ENCODE results near the gene ZG16B.

ZG16B gene

GRCh38 chr16:2825906-2826305, 4.2 kb upstream of the ZG16B start:
- no peak for DNase-seq

DNA sequence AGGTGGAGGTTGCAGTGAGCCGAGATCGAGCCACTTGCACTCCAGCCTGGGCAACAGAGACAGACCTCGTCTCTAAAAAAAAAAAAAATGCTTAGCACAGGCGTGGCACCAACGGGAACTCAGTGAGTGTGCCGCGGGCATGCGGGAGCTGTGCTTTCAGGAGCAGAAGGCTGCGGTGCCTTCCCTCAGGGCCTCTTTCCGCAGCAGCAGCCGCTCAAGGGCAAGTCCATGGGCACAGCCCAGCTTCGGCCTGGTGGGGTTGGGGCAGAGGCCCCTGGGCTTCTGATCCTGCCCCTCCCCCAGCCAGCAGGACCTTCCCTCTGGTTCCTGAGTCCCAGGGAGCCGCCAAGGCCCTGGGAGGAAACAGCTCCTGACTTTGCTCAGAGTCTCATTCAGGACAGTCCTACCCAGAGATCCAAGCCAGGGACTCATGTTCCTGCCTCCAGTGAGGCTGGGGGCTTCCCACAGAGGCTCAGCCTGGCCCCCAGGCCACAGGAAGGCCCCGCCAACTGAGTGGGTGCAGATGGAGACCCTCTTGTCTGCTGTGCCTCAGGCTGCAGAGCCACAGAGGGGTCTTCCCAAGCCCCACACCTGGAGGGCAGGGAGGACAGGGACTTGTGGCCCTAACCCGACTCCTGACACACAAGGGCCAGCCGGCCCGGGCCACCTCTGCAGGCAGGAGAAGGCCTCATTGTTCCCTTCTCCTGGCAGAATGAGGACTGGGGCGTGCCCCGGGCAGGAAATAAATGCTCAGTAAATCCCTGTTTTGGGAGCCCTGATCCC, 3.3 kb upstream of the ZG16B start:
- no peak for DNase-seq

GRCh38 chr16:2827374-2827791, 2.7 kb upstream of the ZG16B start:
- DNase-seq = no peak

DNA sequence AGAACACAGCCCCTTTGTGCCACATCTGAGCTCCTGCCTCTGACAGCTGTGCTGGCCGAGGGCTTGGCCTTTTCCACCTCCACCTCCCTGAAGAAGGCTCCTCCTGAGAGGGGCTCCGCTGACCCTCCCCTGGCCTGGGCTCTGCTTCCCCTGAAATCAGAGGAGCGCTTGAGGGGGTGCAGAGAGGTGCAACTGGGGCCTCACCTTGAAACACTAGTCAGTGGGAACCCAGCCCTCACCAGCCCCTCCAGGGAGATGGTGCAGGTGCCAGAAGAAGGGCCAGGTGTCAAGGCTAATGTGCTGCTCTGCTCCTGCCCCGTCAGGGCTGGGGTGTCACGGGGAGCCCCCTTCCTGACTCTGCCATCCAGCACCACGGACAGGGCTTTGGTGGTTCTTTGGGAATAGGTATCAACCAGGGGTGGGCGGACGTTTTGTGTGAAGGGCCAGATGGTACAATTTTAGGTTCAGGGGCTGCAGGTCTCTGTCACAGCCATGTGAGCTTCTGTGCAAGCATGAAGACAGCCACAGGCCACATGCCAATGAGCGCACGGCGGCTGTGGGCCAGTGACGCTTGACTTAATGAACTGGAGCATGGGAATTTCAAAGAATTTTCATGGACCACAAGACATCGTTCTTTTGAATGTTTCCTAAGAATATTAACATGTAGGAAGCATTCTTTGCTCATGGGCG, 2.1 kb upstream of the ZG16B start:
- no peak for DNase-seq

DNA sequence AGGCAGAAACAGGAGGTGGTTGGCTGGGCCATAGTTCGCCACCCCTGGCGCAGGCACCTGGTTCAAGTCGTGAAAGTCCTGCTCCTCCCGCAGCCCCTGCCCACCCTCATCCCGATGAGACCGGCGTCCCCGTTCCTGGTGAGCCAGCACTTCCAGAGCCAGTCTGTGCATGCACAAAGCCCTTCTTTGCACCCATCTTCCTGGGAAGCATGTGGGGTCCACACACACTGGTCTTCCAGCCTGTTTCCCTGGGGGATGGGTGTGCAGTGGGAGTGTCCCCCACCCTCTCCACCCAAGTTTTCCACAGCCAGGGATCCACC, 1.6 kb upstream of the ZG16B start:
- DNase-seq = no peak

DNA sequence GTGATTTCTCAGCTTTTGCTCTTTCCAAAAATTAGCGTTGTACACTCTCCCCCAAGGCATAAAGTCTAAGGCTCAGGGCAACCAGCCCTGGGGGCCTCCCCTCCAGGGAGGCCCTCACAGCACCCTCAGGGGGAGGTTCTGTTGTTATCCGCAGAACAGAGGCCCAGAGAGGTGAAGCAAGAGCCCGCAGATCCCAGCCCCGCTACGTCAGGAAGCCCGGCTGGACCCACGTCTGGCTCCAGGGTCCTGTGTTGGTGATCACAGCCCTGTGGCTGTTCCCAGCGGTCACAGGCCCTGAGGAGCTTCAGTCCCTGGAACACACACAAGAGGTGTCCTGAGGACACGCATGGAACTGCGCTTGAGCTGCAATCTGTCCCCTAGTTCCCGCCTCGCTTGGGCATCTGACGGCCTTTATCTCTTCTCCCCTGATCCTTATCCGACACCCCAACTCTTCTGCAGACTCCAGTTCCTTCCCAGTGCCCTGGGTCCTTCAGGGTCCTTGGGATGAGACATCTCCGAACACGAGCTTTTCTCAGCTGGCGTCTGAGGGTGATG, 1.1 kb upstream of the ZG16B start:
- DNase-seq = no peak

- DNase-seq = no peak
Observed at GRCh38 chr16:2830355-2830695, 222 bp downstream of the ZG16B start.

GRCh38 chr16:2831203-2831602, 1.1 kb downstream of the ZG16B start:
- DNase-seq = no peak

DNA sequence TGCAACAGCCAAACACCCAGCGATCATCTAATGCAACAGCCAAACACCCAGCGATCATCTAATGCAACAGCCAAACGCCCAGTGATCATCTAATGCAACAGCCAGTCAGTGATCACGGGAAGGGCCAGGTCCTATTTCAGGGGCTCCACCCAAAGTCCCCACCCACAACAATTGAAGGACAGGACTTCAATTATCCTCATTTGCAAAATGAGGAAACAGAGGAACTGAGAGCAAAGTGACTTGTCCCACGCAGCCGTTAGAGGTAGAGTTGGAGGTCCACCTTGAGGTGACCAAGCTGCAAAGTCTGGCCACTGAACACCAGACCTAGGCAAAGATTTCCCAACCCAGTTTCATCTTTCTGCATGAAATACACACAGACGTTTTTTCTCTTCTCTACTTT, 3.7 kb downstream of the ZG16B start:
- DNase-seq = no peak

DNA sequence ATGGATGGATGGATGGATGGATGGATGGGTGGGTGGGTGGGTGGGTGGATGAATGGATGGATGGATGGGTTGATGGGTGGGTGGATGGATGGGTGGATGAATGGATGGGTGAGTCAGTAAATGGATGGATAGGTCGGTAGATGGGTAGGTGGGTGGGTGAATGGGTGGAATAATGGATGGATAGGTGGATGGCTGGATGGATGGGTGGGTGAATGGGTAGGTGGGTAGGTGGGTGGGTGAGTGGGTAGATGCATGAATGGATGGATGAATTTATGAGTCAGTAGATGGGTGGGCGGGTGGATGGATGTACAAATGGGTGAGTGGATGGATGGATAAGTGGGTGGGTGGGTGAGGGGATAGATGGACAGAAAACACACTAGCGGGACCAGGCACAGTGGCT, 4.9 kb downstream of the ZG16B start:
- no peak for DNase-seq

DNA sequence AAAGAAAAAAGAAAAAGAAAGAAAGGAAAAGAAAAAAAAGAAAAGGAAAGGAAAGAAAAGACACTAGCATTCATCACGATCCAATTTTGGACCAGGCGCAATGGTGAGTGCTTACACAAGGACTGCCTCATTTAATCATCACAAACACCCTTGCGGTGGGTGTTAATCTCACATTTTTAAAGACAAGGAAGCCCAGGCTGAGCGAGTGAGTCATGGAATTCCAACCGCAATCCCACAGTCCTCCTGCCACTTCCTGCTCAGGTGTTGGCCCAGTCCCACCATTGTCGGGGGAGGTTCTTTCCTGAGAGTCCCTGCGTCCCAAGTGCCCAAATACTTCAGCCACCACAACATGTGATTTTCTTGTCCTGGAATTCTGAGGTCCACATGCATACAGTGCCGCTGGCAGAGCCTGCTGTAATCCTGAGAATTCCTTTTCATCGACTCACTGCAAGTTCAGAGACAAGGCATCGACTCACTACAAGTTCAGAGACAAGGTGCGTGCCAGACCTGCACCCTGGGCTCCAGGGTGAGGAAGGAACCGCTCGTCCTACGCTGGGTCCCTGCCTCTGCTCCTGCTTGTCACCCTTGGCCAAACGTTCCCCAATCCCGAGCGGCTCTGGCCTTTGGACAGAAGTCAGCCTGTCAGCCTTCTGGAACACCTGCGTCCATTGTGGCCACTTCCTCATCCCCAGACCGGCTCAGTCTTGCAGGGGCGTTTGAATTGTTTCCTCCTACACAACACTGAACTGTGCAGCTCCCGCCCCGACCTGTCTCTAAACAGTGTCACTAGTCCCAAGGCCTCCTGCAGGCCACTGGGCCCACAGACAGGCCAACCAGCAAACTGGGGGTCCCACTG, 5.8 kb downstream of the ZG16B start:
- DNase-seq = no peak

- no peak for DNase-seq
Observed at GRCh38 chr16:2836646-2837508, 6.8 kb downstream of the ZG16B start.

DNA sequence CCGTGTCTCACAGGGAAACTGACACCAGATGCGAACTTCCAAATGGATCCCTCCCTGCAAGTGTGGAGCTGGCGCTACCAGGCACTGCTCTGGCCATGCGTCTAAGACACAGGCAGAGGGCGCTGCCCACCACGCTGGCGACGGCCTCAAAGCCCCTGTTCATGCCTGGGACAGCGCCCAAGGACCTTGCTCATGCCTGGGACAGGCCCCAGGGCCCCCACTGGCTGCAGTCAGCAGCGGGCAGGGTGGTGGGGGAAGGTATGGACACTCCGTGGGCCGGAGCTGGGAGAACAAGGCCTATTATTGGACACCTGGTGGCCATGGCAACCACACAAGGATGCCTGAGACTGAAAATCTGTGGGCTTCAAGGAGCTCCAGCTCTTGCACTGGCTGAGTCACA, 8.8 kb downstream of the ZG16B start:
- peak; percentile 41 to 46 for DNase-seq

DNA sequence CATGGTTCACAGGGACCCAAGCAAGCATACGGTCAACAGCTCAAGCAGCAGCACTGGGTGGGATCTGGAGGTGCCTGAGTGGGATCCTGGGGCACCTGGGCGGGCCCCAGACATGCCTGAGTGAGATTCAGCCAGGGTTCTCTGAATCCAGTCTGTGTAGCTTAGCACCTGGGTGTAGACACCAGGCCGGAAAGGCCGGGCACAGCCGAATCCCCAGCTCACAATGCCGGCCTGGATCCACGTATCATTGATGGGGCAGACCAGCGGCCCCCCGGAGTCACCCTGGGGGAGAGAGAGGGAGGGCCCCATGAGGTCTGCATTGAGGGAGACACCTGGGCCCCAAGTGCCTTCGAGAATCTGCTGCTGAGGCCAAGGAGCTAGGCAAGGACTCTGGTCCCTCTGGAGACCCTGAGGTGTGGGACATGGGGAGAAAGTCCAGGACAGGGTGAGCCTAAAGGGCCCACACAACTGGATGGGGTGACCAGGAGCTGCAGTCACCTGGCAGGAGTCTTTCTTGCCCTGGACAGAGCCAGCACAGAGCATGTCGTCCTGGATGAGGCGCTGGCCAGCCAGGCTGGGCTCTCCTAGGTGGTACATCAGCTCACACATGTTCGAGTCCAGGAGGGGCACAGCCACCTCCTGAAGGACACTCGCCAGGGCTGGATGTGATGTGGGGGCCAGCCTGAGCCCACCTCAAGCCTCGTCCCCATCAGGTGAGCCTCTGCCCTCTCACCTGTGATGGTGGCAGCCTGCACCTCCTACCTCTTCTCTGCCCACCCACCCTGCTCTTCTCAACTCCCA, 9.7 kb downstream of the ZG16B start:
- DNase-seq = no peak

GRCh38 chr16:2840914-2841313, 10.8 kb downstream of the ZG16B start:
- no peak for DNase-seq

DNA sequence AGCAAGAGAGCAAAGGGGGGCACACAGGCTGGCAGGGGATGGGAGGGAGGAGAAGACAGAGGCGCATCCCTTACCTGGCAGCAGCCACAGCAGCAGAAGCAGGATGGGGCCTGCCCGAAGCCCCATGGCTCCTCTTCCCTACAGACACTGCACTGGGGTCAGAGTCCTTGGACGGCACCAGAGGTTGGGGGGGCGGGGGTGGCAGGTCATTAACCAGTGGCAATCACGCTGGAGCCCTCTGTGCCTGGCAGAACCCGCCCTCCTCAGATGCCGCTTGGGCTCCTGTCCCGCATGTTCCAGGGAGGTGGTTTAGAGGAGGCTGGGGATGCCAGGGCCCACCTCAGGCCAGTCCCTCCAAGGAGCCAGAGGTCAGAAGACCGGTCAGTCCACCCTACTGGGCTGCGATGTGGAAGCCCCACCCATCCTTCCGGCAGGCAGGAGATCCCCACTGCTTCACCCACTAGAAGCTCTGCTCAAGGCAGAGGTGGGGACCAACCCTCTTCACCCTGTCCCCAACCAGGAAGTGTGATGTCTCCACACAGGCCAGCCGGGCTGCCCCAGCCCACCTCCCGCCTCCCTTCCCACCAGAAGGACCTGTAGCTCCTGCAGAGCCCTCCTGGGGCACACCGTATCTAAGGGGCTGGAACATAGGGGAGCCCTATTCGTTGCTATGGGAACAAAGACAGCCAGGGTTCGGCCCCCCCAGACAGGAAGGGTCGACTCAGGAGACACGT, 11.7 kb downstream of the ZG16B start:
- no peak for DNase-seq

GRCh38 chr16:2842340-2843000, 12.4 kb downstream of the ZG16B start:
- DNase-seq = peak; percentile 61 to 64

- DNase-seq = no peak
Observed at GRCh38 chr16:2843526-2843925, 13.4 kb downstream of the ZG16B start.

GRCh38 chr16:2845116-2845515, 15.0 kb downstream of the ZG16B start:
- DNase-seq = no peak

GRCh38 chr16:2846511-2847310, 16.6 kb downstream of the ZG16B start:
- no peak for DNase-seq

Data from activated CD4-positive, alpha-beta T cell treated with anti-CD3 and anti-CD28 coated beads for 4 hours (primary cell).